ENCODE data around the gene NUP160.

- TF ChIP-seq CTCF (IDR thresholded peaks at IDR 0.05) (no peak), POLR2A (IDR thresholded peaks at IDR 0.05) (no peak)
Observed at GRCh38 chr11:47869544-47870393, 21.6 kb upstream of the NUP160 start.

Measured in thyroid gland (tissue), 4 donors.